H9 (cell line): ENCODE measurements around the gene MMRN1. TPM values are rescaled to one million over a fixed set of nuclear protein-coding genes. Genes with fewer than 3 reads are reported as not detected.

Source experiments
- DNase-seq: peaks from one replicate; pipeline ENCODE4 v3.0.0-alpha.2; 2017
- H2AFZ ChIP-seq: one replicate; pipeline ENCODE4 v1.6.1; 2013; ENCODE audit warnings: mild to moderate bottlenecking, low read length, control low read depth, moderate library complexity
- H2AK5ac ChIP-seq: 2 replicates; pipeline ENCODE4 v1.6.1; 2013; ENCODE audit warnings: low read length, control low read depth, mixed read lengths; ENCODE audit not compliant: insufficient read length
- H2BK120ac ChIP-seq: one replicate; pipeline ENCODE4 v1.6.1; 2013; ENCODE audit warnings: low read depth, mild to moderate bottlenecking, low read length, control low read depth, inconsistent platforms; ENCODE audit not compliant: poor library complexity, severe bottlenecking
- H2BK12ac ChIP-seq: 2 replicates; pipeline ENCODE4 v1.6.1; 2013; ENCODE audit warnings: low read length, control low read depth, mixed read lengths, low read depth; ENCODE audit not compliant: insufficient read length
- H2BK15ac ChIP-seq: 2 replicates; pipeline ENCODE4 v1.6.1; 2013; ENCODE audit warnings: low read depth, low read length, control low read depth
- H2BK20ac ChIP-seq: one replicate; pipeline ENCODE4 v1.6.1; 2013; ENCODE audit warnings: low read depth, mild to moderate bottlenecking, low read length, control low read depth, inconsistent platforms; ENCODE audit not compliant: poor library complexity, severe bottlenecking
- H2BK5ac ChIP-seq: 2 replicates; pipeline ENCODE4 v1.6.1; 2013; ENCODE audit warnings: low read length, control low read depth, mixed read lengths; ENCODE audit not compliant: insufficient read length
- H3K14ac ChIP-seq: 2 replicates; pipeline ENCODE4 v1.6.1; 2013; ENCODE audit warnings: low read length, control low read depth; ENCODE audit not compliant: insufficient read depth
- H3K18ac ChIP-seq: 2 replicates; pipeline ENCODE4 v1.6.1; 2013; ENCODE audit warnings: low read depth, mild to moderate bottlenecking, mixed read lengths, low read length, control low read depth; ENCODE audit not compliant: insufficient read length
- H3K23ac ChIP-seq: 2 replicates; pipeline ENCODE4 v1.6.1; 2013; ENCODE audit warnings: low read length, control low read depth, mixed read lengths, low read depth; ENCODE audit not compliant: insufficient read length
- H3K23me2 ChIP-seq: 2 replicates; pipeline ENCODE4 v1.6.1; 2013; ENCODE audit warnings: low read depth, mild to moderate bottlenecking, mixed read lengths, low read length, control low read depth; ENCODE audit not compliant: insufficient read length, poor library complexity, severe bottlenecking
- H3K27ac ChIP-seq: 2 replicates; pipeline ENCODE4 v1.5.1; 2013; ENCODE audit warnings: low read length, control low read depth, mixed read lengths, low read depth; ENCODE audit not compliant: insufficient read length
- H3K27me3 ChIP-seq: 2 replicates; pipeline ENCODE4 v1.6.1; 2013; ENCODE audit warnings: low read length, control low read depth, inconsistent platforms; ENCODE audit not compliant: insufficient read depth
- H3K4ac ChIP-seq: 2 replicates; pipeline ENCODE4 v1.6.1; 2013; ENCODE audit warnings: low read depth, mild to moderate bottlenecking, control low read depth, inconsistent platforms, low read length, moderate library complexity
- H3K4me1 ChIP-seq: 2 replicates; pipeline ENCODE4 v1.6.1; 2013; ENCODE audit warnings: low read length, control low read depth, inconsistent platforms; ENCODE audit not compliant: insufficient read depth
- H3K4me2 ChIP-seq: 2 replicates; pipeline ENCODE4 v1.6.1; 2013; ENCODE audit warnings: low read length, control low read depth, mixed read lengths; ENCODE audit not compliant: insufficient read length, insufficient read depth
- H3K56ac ChIP-seq: 2 replicates; pipeline ENCODE4 v1.6.1; 2013; ENCODE audit warnings: low read depth, mild to moderate bottlenecking, mixed read lengths, low read length, control low read depth; ENCODE audit not compliant: insufficient read length
- H3K79me1 ChIP-seq: 2 replicates; pipeline ENCODE4 v1.6.1; 2013; ENCODE audit warnings: low read depth, mild to moderate bottlenecking, moderate library complexity, low read length, control low read depth, inconsistent platforms; ENCODE audit not compliant: insufficient read depth, poor library complexity, severe bottlenecking
- H3K79me2 ChIP-seq: 2 replicates; pipeline ENCODE4 v1.6.1; 2013; ENCODE audit warnings: low read length, control low read depth, inconsistent platforms; ENCODE audit not compliant: insufficient read depth
- H3K9ac ChIP-seq: 2 replicates; pipeline ENCODE4 v1.6.1; 2013; ENCODE audit warnings: low read length, control low read depth, mixed read lengths; ENCODE audit not compliant: insufficient read length; ENCODE audit errors: extremely low read depth
- H3K9me3 ChIP-seq: one replicate; pipeline ENCODE4 v1.6.1; 2013; ENCODE audit warnings: low read depth, low read length, inconsistent platforms; ENCODE audit not compliant: control insufficient read depth
- H3T11ph ChIP-seq: one replicate; pipeline ENCODE4 v1.6.1; 2013; ENCODE audit warnings: mild to moderate bottlenecking, low read length, control low read depth, inconsistent platforms
- H4K20me1 ChIP-seq: one replicate; pipeline ENCODE4 v1.6.1; 2013; ENCODE audit not compliant: control insufficient read depth, insufficient read length, insufficient read depth
- H4K5ac ChIP-seq: 2 replicates; pipeline ENCODE4 v1.6.1; 2013; ENCODE audit warnings: low read depth, mild to moderate bottlenecking, mixed read lengths, low read length, control low read depth; ENCODE audit not compliant: insufficient read length
- H4K8ac ChIP-seq: replicated peaks from 2 replicates; pipeline ENCODE4 v1.6.1; 2013; ENCODE audit warnings: low read length, control low read depth, mixed read lengths, low read depth; ENCODE audit not compliant: insufficient read length
- H4K91ac ChIP-seq: 2 replicates; pipeline ENCODE4 v1.6.1; 2013; ENCODE audit warnings: low read depth, mild to moderate bottlenecking, moderate library complexity, mixed read lengths, low read length, control low read depth; ENCODE audit not compliant: insufficient read length
- H3K27ac Mint-ChIP-seq, 3 experiments: 2 replicates in 2 of 3; 3 replicates in 1 of 3; pipeline ENCODE4 v1.8.0; 2020 to 2021; ENCODE audit warnings: mixed read lengths in 3 of 3, mild to moderate bottlenecking in 1 of 3, moderate library complexity in 1 of 3
- H3K27me3 Mint-ChIP-seq: 2 replicates; pipeline ENCODE4 v1.8.0; 2021; ENCODE audit warnings: low read depth, mild to moderate bottlenecking, moderate library complexity, mixed read lengths
- H3K36me3 Mint-ChIP-seq, 3 experiments: 2 replicates in 2 of 3; 3 replicates in 1 of 3; pipeline ENCODE4 v1.8.0; 2020 to 2021; ENCODE audit warnings: low read depth in 3 of 3, mixed read lengths in 3 of 3; ENCODE audit not compliant: insufficient read depth in 1 of 3
- H3K4me1 Mint-ChIP-seq, 2 experiments: 2 replicates each; pipeline ENCODE4 v1.8.0; 2020; ENCODE audit warnings: mixed read lengths in 2 of 2
- H3K4me3 Mint-ChIP-seq, 2 experiments: 2 replicates in 1 of 2; 3 replicates in 1 of 2; pipeline ENCODE4 v1.8.0; 2020 to 2021; ENCODE audit warnings: mild to moderate bottlenecking in 2 of 2, mixed read lengths in 2 of 2, moderate library complexity in 1 of 2
- H3K9me3 Mint-ChIP-seq, 2 experiments: 2 replicates in 1 of 2; 3 replicates in 1 of 2; pipeline ENCODE4 v1.8.0; 2020; ENCODE audit warnings: mild to moderate bottlenecking in 2 of 2, mixed read lengths in 2 of 2, moderate library complexity in 1 of 2
- WGBS: extraction: QIAGEN DNeasy Blood & Tissue Kit; methylation state at CpG from one replicate; pipeline ENCODE4 v1.1.7; 2013; ENCODE audit warnings: missing lambda C conversion rate, low lambda C conversion rate, mixed read lengths; ENCODE audit not compliant: insufficient read length; ENCODE audit errors: extremely low coverage; 5-methylcytosine and 5-hydroxymethylcytosine counted together
- total RNA-seq: library from RNA; stranded (reverse); gene quantifications from 2 replicates; pipeline ENCODE4 v1.2.1, GENCODE V29; 2021
- TF ChIP-seq, protein P1 (sequence below): fragments of 200-600 bp; sonication (generic); conservative IDR thresholded peaks from 3 replicates; pipeline ENCODE4 v1.8.0; 2021; ENCODE audit warnings: antibody characterized with exemption, mild to moderate bottlenecking

MMRN1 gene
- total RNA-seq, 1 experiment from 2014 or later: not detected

- Histone ChIP-seq H2AK5ac (no peak overlapping the region), H3K4me1 (no peaks in the 10 kb centered on the region), H2BK15ac (no peak overlapping the region), H3K27ac (no peak overlapping the region), H3T11ph (no peak overlapping the region), H3K79me2 (no peaks in the 10 kb centered on the region), H3K27me3 (no peaks in the 10 kb centered on the region), H2BK12ac (no peak overlapping the region), H2AFZ (no peak overlapping the region), H4K20me1 (no peaks in the 10 kb centered on the region), H4K5ac (no peak overlapping the region), H3K56ac (no peak overlapping the region), H3K14ac (no peak overlapping the region), H3K4ac (no peak overlapping the region), H3K18ac (no peak overlapping the region), H4K91ac (no peak overlapping the region), H3K79me1 (no peaks in the 10 kb centered on the region), H2BK120ac (no peak overlapping the region), H3K4me2 (no peak overlapping the region), H3K23me2 (no peaks in the 10 kb centered on the region), H3K23ac (no peak overlapping the region), H2BK20ac (no peak overlapping the region), H3K9ac (no peak overlapping the region), H3K9me3 (no peaks in the 10 kb centered on the region), H4K8ac (no peak overlapping the region), H2BK5ac (no peak overlapping the region)
- 100% methylated on average over 1 of the region's 3 CpGs for WGBS
- TF ChIP-seq, protein P1, sequence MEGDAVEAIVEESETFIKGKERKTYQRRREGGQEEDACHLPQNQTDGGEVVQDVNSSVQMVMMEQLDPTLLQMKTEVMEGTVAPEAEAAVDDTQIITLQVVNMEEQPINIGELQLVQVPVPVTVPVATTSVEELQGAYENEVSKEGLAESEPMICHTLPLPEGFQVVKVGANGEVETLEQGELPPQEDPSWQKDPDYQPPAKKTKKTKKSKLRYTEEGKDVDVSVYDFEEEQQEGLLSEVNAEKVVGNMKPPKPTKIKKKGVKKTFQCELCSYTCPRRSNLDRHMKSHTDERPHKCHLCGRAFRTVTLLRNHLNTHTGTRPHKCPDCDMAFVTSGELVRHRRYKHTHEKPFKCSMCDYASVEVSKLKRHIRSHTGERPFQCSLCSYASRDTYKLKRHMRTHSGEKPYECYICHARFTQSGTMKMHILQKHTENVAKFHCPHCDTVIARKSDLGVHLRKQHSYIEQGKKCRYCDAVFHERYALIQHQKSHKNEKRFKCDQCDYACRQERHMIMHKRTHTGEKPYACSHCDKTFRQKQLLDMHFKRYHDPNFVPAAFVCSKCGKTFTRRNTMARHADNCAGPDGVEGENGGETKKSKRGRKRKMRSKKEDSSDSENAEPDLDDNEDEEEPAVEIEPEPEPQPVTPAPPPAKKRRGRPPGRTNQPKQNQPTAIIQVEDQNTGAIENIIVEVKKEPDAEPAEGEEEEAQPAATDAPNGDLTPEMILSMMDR: no peak
- Mint-ChIP-seq H3K4me3 (no peak overlapping the region), H3K4me1 (no peaks in the 10 kb centered on the region), H3K36me3 (no peaks in the 10 kb centered on the region), H3K9me3 (no peaks in the 10 kb centered on the region), H3K27ac (0 out of 7 replicates have a peak overlapping the region, but pooled peaks of 1 of the 3 experiments have one; percentile 4), H3K27me3 (no peaks in the 10 kb centered on the region)
- DNase-seq: no peak
Observed at GRCh38 chr4:89942811-89943210, 48.2 kb downstream of the MMRN1 start.
